Epithelial cell of esophagus (primary cell): Measurements from ENCODE around the gene TRMT13.
A peak's percentile ranks its signal among the peaks of the same experiment; 100 is the strongest.
"Not testable (repeated sequence)": the region's sequence is repeated elsewhere in the genome, so short reads cannot be mapped to it uniquely, and the experiment has no call there.

Experiments used
- DNase-seq: peaks from one replicate; pipeline ENCODE4 v3.0.0; 2010; ENCODE audit warnings: low read depth
- H3K4me3 ChIP-seq: 2 replicates; pipeline ENCODE4 v1.5.1; 2011; ENCODE audit warnings: mild to moderate bottlenecking, low read length, control low read depth
- CTCF ChIP-seq: IDR thresholded peaks from 2 replicates; pipeline ENCODE4 v1.5.1; 2011; ENCODE audit warnings: low read depth, mild to moderate bottlenecking, low read length, control low read depth, inconsistent platforms; ENCODE audit not compliant: insufficient read depth; ENCODE audit errors: missing control alignments

Gene TRMT13

GRCh38 chr1:100178091-100178490 is 45.1 kb downstream of the TRMT13 start, which contains the start of gene LRRC39:
LRRC39 (minus strand) TSS chr1:100178256; CDS start chr1:100168516, 9,740 bp downstream.
- no peak within 1 kb of the TSS for H3K4me3 ChIP-seq
- TF ChIP-seq CTCF: no peak
- DNase-seq: no peak

GRCh38 chr1:100183370-100183769 is 50.4 kb downstream of the TRMT13 start:
- TF ChIP-seq CTCF: no peak
- no peak overlapping the region for H3K4me3 ChIP-seq
- no peak for DNase-seq

- no peak overlapping the region for H3K4me3 ChIP-seq
- no peak for DNase-seq
- no peak for TF ChIP-seq CTCF
These were observed 51.6 kb downstream of the TRMT13 start for GRCh38 chr1:100184536-100184935.

GRCh38 chr1:100187912-100188311 is 54.9 kb downstream of the TRMT13 start:
- peak; percentile 28 for DNase-seq
- no peak overlapping the region for H3K4me3 ChIP-seq
- TF ChIP-seq CTCF: no peak

GRCh38 chr1:100188617-100189016 is 55.7 kb downstream of the TRMT13 start:
- no peak for TF ChIP-seq CTCF
- no peak for DNase-seq
- no peak overlapping the region for H3K4me3 ChIP-seq

GRCh38 chr1:100198596-100198995 is 65.6 kb downstream of the TRMT13 start:
- DNase-seq: no peak
- no peak overlapping the region for H3K4me3 ChIP-seq
- no peak for TF ChIP-seq CTCF

- not testable (repeated sequence) for H3K4me3 ChIP-seq, DNase-seq
These were observed 67.1 kb downstream of the TRMT13 start for GRCh38 chr1:100200060-100200459.
